Esophagus squamous epithelium (tissue), 4 donors: ENCODE measurements around the gene RNF26.

ENCODE experiments used
- POLR2A ChIP-seq, 4 donors: fragments of 450-650 bp; IDR thresholded peaks; one replicate each; pipeline ENCODE4 v1.6.1; 2017; ENCODE audit warnings: antibody characterized with exemption in 4 of 4, mild to moderate bottlenecking in 4 of 4, moderate library complexity in 3 of 4
- TF ChIP-seq, protein P1 (sequence below), 6 experiments: fragments of 450-650 bp in 4 of 6; fragments of 200-600 bp in 2 of 6; sonication (generic) in 2 of 6; IDR thresholded peaks; one replicate each; pipeline ENCODE4 v1.5.1; 2016 to 2019; ENCODE audit warnings: antibody characterized with exemption in 6 of 6, mild to moderate bottlenecking in 4 of 6, moderate library complexity in 4 of 6

DNA sequence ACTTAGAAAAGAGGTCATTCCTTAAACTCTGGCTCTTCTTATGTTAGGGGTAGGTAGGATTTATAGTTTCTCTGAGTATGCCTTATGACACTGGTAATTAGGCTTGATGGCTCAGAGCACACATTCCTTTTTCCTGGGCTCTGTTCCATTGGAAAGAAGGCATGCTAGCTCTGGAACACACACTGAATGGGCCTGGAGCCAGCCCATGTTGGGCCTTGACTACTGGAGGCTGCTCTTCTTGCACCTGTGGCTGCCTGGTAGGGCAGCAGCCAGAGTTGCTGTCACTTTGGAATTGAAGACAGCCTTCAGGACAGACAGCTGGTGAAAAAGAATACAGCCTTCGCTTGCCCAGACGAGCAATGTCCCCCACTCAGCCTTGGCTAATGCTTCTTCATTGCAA is 35.6 kb upstream of the RNF26 start:
- TF ChIP-seq POLR2A (IDR thresholded peaks at IDR 0.05), result no peak
- TF ChIP-seq, protein P1, sequence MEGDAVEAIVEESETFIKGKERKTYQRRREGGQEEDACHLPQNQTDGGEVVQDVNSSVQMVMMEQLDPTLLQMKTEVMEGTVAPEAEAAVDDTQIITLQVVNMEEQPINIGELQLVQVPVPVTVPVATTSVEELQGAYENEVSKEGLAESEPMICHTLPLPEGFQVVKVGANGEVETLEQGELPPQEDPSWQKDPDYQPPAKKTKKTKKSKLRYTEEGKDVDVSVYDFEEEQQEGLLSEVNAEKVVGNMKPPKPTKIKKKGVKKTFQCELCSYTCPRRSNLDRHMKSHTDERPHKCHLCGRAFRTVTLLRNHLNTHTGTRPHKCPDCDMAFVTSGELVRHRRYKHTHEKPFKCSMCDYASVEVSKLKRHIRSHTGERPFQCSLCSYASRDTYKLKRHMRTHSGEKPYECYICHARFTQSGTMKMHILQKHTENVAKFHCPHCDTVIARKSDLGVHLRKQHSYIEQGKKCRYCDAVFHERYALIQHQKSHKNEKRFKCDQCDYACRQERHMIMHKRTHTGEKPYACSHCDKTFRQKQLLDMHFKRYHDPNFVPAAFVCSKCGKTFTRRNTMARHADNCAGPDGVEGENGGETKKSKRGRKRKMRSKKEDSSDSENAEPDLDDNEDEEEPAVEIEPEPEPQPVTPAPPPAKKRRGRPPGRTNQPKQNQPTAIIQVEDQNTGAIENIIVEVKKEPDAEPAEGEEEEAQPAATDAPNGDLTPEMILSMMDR (IDR thresholded peaks at IDR 0.05), result no peak
